Esophagus (tissue), 2 donors: ENCODE data around the gene MAFF. TPM values are rescaled to one million over a fixed set of nuclear protein-coding genes. Genes with fewer than 3 reads are reported as not detected.

Experiments used
- H3K27ac ChIP-seq, 2 donors: one replicate each; pipeline ENCODE4 v1.5.1; 2013; ENCODE audit warnings: low read depth in 2 of 2, mild to moderate bottlenecking in 2 of 2, inconsistent platforms in 1 of 2, low read length in 1 of 2, moderate library complexity in 1 of 2
- H3K27me3 ChIP-seq, 2 donors: one replicate each; pipeline ENCODE4 v1.6.1; 2013; ENCODE audit warnings: low read length in 2 of 2, control low read depth in 1 of 2, mild to moderate bottlenecking in 1 of 2; ENCODE audit not compliant: insufficient read depth in 2 of 2, control insufficient read depth in 1 of 2
- H3K36me3 ChIP-seq, 2 donors: one replicate each; pipeline ENCODE4 v1.6.1; 2013; ENCODE audit warnings: low read length in 1 of 2; ENCODE audit not compliant: control insufficient read depth in 2 of 2, insufficient read depth in 2 of 2
- H3K4me1 ChIP-seq, 2 donors: one replicate each; pipeline ENCODE4 v1.6.1; 2013; ENCODE audit warnings: low read length in 1 of 2; ENCODE audit not compliant: control insufficient read depth in 2 of 2, insufficient read depth in 2 of 2
- H3K4me3 ChIP-seq, 2 donors: one replicate each; pipeline ENCODE4 v1.5.1; 2013; ENCODE audit warnings: low read length in 2 of 2, mild to moderate bottlenecking in 2 of 2, low read depth in 1 of 2, moderate library complexity in 1 of 2
- H3K9me3 ChIP-seq, 2 donors: one replicate each; pipeline ENCODE4 v1.6.1; 2013; ENCODE audit warnings: mild to moderate bottlenecking in 2 of 2, low read depth in 1 of 2, low read length in 1 of 2, moderate library complexity in 1 of 2; ENCODE audit not compliant: control insufficient read depth in 2 of 2, insufficient read depth in 1 of 2
- WGBS, 2 donors: extraction: QIAGEN DNeasy Blood & Tissue Kit; methylation state at CpG; one replicate each; pipeline ENCODE4 v1.1.7; 2013; 5-methylcytosine and 5-hydroxymethylcytosine counted together
- polyA plus RNA-seq, 2 donors: library from polyadenylated mRNA; stranded (reverse); fragments of 200-250 nt; gene quantifications; one replicate each; pipeline ENCODE4 v1.2.3, GENCODE V29; 2013
- donor health status: healthy with polysubstance abuse.
- donor health status: Bipolar disorder and iron deficiency.

The MAFF gene
- polyA plus RNA-seq, 2 donors = 34.7 to 99.6 TPM

DNA sequence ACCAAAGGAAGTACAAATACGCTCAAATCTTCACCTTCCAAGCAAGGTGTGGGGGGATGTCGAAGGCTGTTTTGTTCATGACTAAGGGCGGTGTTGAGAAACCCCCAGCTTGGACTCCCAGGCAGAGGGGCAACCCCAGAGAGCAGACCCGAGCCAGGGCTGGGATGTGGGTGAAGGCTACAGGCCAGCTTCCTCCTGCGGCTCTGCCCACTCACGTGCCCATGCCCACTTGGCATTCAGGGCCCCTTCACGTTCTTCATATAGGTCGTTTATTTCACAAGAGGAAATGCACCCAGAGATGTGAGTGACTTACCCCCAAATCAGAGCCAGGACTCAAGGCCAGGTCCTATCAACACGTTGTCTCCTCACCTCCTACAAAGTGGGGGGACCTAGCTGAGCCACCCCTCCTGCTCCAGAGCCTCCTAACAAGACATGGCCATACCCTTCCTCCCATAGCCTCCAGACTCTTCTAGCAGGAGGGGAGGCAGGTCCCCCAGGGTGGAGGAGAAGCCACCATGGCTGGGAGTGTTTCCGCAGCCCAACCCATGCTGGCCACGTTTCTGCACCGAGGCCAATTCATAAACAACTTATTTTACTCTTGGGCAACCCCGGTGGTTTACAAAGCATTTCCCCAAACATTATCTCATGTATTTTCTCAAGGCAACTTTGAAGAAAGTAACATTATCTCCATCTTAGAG, 49.0 kb downstream of the MAFF start:
- H3K27ac ChIP-seq = no peak overlapping the region
- 77 to 79% methylated on average over 13 of the region's 13 CpGs for WGBS, 2 donors
- no peaks in the 10 kb centered on the region for H3K27me3 ChIP-seq
- no peak overlapping the region for H3K4me3 ChIP-seq
- H3K9me3 ChIP-seq = peaks cover 0 to 3% of the 10 kb centered on the region in 2 donors
- peaks cover 0 to 7% of the 10 kb centered on the region in 2 donors for H3K4me1 ChIP-seq
- peaks cover 6 to 17% of the 10 kb centered on the region in 2 donors for H3K36me3 ChIP-seq

DNA sequence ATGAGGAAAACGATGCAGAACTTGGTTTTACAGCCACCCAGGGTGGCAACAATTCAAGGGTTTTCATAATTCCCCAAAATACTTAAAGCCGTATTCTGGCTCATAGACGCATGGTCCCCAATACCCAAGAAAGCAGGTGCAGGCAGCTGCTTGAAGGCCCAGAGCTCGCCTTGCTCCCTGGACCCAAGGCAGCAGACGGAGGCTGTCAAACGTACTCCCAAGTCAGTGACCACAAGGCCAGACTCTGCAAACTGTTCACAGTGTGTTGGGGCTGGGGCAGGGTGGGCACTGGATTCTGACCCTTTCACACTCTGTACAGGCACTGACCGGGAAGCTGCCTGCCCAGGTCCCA, 49.5 kb downstream of the MAFF start:
- Histone ChIP-seq H3K36me3 (peaks cover 2 to 11% of the 10 kb centered on the region in 2 donors), H3K9me3 (peaks cover 0 to 3% of the 10 kb centered on the region in 2 donors), H3K4me3 (no peak overlapping the region), H3K4me1 (peaks cover 0 to 6% of the 10 kb centered on the region in 2 donors), H3K27me3 (no peaks in the 10 kb centered on the region), H3K27ac (no peak overlapping the region)
- WGBS, 2 donors = 81% methylated on average over 7 of the region's 7 CpGs

DNA sequence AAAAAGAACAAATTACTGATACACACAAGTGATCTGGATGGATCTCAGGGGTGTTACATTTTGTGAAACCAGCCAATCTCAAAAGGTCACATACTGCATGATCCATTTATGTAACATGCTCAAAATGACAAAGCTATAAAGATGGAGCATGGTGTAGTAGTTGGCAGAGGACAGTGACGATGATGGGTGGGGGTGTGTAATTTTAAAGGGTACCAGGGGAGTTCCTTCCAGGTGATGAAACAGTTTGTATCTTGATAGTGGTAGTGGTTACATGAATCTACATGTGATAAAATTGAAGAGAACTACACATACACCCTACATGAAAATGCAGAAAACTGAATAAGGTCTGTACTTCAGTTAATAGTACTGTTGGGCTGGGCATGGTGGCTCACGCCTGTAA, 53.9 kb downstream of the MAFF start:
- 90 to 98% methylated on average over 2 of the region's 2 CpGs for WGBS, 2 donors
- Histone ChIP-seq H3K9me3 (no peaks in the 10 kb centered on the region), H3K36me3 (no peaks in the 10 kb centered on the region), H3K27ac (no peak overlapping the region), H3K4me3 (no peak overlapping the region), H3K4me1 (peaks cover 0 to 2% of the 10 kb centered on the region in 2 donors), H3K27me3 (no peaks in the 10 kb centered on the region)

DNA sequence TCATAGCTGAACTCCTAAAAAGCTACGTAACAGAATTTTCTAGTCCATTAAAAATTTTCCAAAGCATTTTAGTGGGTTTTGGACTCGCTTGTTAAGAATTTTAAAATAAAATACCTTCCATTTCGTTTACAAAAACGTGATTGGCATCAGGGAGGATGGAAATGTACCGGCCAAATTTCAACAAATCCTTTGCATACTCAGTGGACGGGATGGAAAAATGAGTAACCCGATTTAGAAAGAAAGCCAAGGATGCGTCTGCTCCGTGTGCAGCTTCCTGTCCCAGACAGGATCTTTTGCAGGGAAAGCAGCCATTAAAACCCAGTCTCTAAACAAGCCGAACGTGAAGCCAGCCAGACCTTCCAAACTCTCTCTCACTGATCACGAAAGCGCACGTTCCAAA, 55.4 kb downstream of the MAFF start:
- Histone ChIP-seq H3K36me3 (no peaks in the 10 kb centered on the region), H3K9me3 (no peaks in the 10 kb centered on the region), H3K27ac (peak overlapping the region; percentile 60 to 75), H3K4me1 (peaks cover 2 to 3% of the 10 kb centered on the region in 2 donors), H3K27me3 (no peaks in the 10 kb centered on the region), H3K4me3 (no peak overlapping the region)
- 40 to 49% methylated on average over 14 of the region's 14 CpGs for WGBS, 2 donors

DNA sequence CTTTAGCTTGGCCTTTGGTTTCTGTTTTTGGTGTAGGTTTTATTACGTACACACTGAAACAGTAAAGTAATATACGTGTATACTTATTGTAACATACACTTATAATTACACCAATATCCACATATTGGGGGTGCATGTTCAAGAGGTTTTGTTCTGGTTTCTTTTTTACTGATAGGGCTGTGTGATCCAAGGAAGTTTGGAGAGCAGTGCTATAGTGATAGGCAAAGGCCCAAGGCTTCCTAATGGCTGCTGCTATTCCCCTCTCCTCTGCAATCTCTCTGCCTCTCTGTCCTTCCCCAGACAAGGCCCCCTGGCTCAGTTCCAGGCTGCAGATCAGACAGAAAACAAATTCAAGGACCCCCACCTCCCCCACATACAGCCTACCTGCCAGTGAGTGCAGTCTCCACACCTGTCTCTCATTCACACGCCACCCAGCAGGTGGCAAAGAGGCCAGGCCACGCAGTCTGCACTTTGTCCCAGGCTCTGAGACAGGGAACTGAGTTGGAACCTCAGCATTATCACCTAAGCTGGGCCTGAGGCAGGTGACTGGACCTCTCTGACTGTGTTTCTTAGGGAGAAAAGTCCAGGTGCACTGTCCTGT, 56.0 kb downstream of the MAFF start:
- Histone ChIP-seq H3K36me3 (no peaks in the 10 kb centered on the region), H3K27ac (peak overlapping the region; percentile 60 to 76), H3K4me3 (no peak overlapping the region), H3K9me3 (no peaks in the 10 kb centered on the region), H3K27me3 (no peaks in the 10 kb centered on the region), H3K4me1 (peaks cover 3 to 5% of the 10 kb centered on the region in 2 donors)
- whole genome bisulfite sequencing, 2 donors = 75 to 78% methylated on average over 4 of the region's 4 CpGs

DNA sequence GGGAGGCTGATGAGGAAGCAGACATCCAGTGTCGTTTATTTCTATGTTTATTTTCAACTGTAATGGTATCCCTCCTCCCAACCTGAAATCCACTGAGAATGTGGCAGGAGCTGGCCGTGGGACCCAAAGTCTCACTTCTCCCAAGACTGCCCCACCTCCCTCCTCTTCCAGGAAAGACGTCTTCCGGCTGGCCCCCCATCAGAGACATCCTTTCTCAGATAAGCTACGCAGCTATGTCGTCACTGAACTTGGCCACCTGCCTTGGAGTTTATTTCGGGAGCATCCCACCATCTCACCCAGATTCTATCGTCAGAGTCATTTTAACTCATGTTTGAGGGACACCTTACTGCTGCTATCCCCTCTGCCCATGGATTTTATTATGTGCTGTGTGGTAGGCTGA, 57.1 kb downstream of the MAFF start:
- no peaks in the 10 kb centered on the region for H3K36me3 ChIP-seq
- peak overlapping the region in 1 of 2 donors; percentile 14 for H3K27ac ChIP-seq
- no peak overlapping the region for H3K4me3 ChIP-seq
- no peaks in the 10 kb centered on the region for H3K27me3 ChIP-seq
- H3K9me3 ChIP-seq = no peaks in the 10 kb centered on the region
- peaks cover 3 to 5% of the 10 kb centered on the region in 2 donors for H3K4me1 ChIP-seq
- WGBS, 2 donors = 60 to 61% methylated on average over 8 of the region's 8 CpGs

DNA sequence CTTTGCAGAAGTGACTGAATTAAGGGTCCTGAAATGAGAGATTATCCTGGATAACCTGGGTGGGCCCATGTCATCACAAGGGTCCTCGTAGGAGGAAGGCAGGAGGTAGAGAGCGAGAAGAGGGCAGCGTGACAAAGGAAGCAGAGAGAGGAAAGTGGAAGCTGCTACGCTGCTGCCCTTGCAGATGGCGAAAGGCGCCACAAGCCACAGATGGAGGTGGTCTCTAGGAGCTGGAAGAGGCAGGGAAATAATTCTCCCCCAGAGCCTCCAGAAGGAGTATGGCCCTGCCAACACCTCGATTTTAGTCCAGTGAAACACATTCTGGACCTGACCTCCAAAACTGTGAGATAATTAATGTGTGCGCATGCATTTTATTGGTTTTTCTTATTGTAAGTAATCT, 57.6 kb downstream of the MAFF start:
- H3K4me1 ChIP-seq = peaks cover 3 to 5% of the 10 kb centered on the region in 2 donors
- H3K4me3 ChIP-seq = no peak overlapping the region
- H3K36me3 ChIP-seq = no peaks in the 10 kb centered on the region
- H3K27me3 ChIP-seq = no peaks in the 10 kb centered on the region
- 82 to 86% methylated on average over 8 of the region's 8 CpGs for WGBS, 2 donors
- peak overlapping the region in 1 of 2 donors; percentile 5 for H3K27ac ChIP-seq
- H3K9me3 ChIP-seq = no peaks in the 10 kb centered on the region

DNA sequence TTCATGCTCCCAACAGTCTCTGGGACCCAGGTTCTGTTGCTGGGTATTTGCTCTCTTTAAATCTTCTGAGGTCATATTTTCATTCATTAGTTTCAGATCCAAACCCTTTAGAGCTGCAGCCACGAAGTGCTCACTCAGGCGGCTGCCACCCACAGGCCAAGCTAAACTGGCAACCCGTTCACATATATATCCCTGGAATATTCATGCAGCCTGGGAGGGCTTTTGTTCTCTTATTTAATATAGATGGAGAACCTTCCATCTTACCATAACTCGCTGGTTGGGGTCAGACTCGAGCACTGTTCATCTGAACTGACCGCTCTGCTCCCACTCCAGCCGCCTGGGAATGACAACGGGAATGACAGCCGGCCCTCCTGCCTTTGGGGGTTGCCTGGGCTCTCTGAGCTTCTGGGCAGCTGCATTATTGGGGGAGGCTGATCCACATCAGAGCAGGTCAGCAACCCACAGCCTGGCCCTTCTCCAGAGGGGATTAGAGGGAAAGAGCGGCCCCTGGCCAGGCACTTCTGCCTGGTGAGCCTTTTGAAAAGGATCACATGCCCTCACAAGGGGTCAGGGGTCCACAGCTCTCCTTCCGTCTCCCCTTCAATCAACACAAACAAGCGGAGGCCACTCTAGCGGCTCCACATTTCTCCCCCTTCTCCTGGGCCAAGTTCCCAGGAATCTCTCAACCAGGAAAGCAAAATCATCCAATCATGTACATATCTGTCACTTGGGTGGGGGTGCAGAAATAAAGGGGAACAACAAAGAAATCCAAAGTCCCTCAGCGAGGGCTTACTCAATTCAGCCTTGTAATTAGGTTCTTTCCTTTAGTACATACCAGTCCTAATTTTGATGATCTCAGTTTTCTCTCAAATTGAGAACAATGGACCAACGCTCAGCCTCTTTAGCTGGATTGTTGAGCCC, 59.2 kb downstream of the MAFF start:
- Histone ChIP-seq H3K27me3 (no peaks in the 10 kb centered on the region), H3K4me1 (peaks cover 5 to 8% of the 10 kb centered on the region in 2 donors), H3K36me3 (peaks cover 0 to 3% of the 10 kb centered on the region in 2 donors), H3K27ac (peak overlapping the region; percentile 63 to 68), H3K4me3 (no peak overlapping the region), H3K9me3 (no peaks in the 10 kb centered on the region)
- WGBS, 2 donors = 57 to 61% methylated on average over 15 of the region's 15 CpGs

DNA sequence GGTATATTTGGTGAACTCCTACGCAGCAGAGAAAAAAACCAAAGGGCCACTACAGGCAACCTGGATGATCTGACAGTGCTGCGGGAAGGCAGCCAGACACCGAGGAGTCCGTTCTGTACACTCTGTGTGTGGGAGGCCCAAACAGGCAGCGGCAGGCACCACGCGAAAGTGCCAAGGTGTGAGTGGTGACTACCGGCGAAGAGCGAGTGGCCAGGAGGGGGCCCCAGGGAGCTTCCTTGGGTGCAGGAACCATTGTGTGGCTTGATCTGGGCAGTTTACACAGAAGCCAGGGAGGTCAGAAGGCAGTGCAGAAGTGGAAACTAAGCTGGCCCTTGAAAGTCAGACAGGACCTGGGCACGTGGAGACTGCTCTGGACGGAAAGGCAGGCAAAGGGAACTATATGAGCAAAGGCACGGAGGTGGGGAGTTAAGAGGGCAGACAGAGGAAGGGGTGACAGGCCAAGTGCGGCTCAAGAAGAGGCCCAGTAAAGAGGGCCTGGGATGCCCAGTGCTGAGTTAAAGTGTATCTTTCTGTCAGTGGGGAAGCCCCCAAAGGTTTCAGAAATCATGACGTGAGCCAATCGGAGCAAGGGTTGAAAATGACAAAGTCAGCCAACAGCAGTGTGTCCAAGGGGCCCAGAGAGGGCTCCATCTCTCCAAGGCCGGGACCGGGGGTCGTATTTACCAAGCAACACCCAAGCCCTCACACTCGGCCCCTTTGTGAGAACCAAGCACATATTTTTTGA, 60.4 kb downstream of the MAFF start:
- peak overlapping the region in 1 of 2 donors; percentile 28 for H3K27ac ChIP-seq
- H3K27me3 ChIP-seq = no peaks in the 10 kb centered on the region
- H3K36me3 ChIP-seq = peaks cover 0 to 3% of the 10 kb centered on the region in 2 donors
- H3K9me3 ChIP-seq = no peaks in the 10 kb centered on the region
- H3K4me1 ChIP-seq = peaks cover 5 to 8% of the 10 kb centered on the region in 2 donors
- WGBS, 2 donors = 55 to 61% methylated on average over 20 of the region's 20 CpGs
- no peak overlapping the region for H3K4me3 ChIP-seq
